ENCODE results near the gene S100A7A. TPM values are rescaled to one million over a fixed set of nuclear protein-coding genes. Genes with fewer than 3 reads are reported as not detected.

S100A7A gene
- total and polyA plus RNA-seq, 4 donors = not detected

GRCh38 chr1:153379591-153379990 is 36.7 kb upstream of the S100A7A start:
- no peak overlapping the region for H3K27ac ChIP-seq (ENCODE audit: low read depth in 1 of 2, low read length in 2 of 2)
- no peaks in the 10 kb centered on the region for H3K36me3 ChIP-seq (ENCODE audit: control insufficient read depth in 4 of 4, insufficient read depth in 3 of 4, low read depth in 1 of 4, low read length in 3 of 4)
- no peak overlapping the region for H3K9ac ChIP-seq (ENCODE audit: low read depth in 1 of 2, low read length in 2 of 2)
- no peak overlapping the region for H3K4me3 ChIP-seq (ENCODE audit: low read depth in 1 of 3, low read length in 3 of 3)
- no peak for DNase-seq (ENCODE audit: low spot score)
- WGBS = 84% methylated on average over 10 of the region's 10 CpGs
- peaks cover 0 to 5% (median 2%) of the 10 kb centered on the region in 4 donors for H3K9me3 ChIP-seq (ENCODE audit: control insufficient read depth in 4 of 4, low read length in 3 of 4)
- TF ChIP-seq HNF4G (IDR thresholded peaks at IDR 0.05) (no peak), GABPA (IDR thresholded peaks at IDR 0.05 in 1 of 2, conservative IDR thresholded peaks at IDR 0.05 in 1 of 2) (no peak), YY1 (IDR thresholded peaks at IDR 0.05) (no peak), MAX (IDR thresholded peaks at IDR 0.05) (no peak), RAD21 (IDR thresholded peaks at IDR 0.05) (no peak), RXRA (IDR thresholded peaks at IDR 0.05) (no peak), FOXA2 (IDR thresholded peaks at IDR 0.05) (no peak), ATF3 (IDR thresholded peaks at IDR 0.05) (no peak), ZBTB33 (IDR thresholded peaks at IDR 0.05) (no peak), FOXA1 (IDR thresholded peaks at IDR 0.05) (no peak), HNF4A (conservative IDR thresholded peaks at IDR 0.05) (no peak)
- TF ChIP-seq, protein P1, sequence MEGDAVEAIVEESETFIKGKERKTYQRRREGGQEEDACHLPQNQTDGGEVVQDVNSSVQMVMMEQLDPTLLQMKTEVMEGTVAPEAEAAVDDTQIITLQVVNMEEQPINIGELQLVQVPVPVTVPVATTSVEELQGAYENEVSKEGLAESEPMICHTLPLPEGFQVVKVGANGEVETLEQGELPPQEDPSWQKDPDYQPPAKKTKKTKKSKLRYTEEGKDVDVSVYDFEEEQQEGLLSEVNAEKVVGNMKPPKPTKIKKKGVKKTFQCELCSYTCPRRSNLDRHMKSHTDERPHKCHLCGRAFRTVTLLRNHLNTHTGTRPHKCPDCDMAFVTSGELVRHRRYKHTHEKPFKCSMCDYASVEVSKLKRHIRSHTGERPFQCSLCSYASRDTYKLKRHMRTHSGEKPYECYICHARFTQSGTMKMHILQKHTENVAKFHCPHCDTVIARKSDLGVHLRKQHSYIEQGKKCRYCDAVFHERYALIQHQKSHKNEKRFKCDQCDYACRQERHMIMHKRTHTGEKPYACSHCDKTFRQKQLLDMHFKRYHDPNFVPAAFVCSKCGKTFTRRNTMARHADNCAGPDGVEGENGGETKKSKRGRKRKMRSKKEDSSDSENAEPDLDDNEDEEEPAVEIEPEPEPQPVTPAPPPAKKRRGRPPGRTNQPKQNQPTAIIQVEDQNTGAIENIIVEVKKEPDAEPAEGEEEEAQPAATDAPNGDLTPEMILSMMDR (IDR thresholded peaks at IDR 0.05; ENCODE audit: low read depth, low read length, missing input control) = no peak
- peaks cover 0 to 2% (median 1%) of the 10 kb centered on the region in 4 donors for H3K27me3 ChIP-seq (ENCODE audit: control insufficient read depth in 4 of 4, insufficient read depth in 4 of 4, low read length in 3 of 4)
- H3K4me1 ChIP-seq (ENCODE audit: control insufficient read depth in 4 of 4, insufficient read depth in 4 of 4, low read length in 3 of 4) = no peaks in the 10 kb centered on the region

GRCh38 chr1:153380711-153381110 is 35.6 kb upstream of the S100A7A start:
- no peak for DNase-seq (ENCODE audit: low spot score)

More at GRCh38 chr1:153380711-153381110, 35.6 kb upstream of the S100A7A start:
- H3K4me1 ChIP-seq (ENCODE audit: control insufficient read depth in 4 of 4, insufficient read depth in 4 of 4, low read length in 3 of 4) = no peaks in the 10 kb centered on the region
- H3K27me3 ChIP-seq (ENCODE audit: control insufficient read depth in 4 of 4, insufficient read depth in 4 of 4, low read length in 3 of 4) = peaks cover 0 to 2% (median 0%) of the 10 kb centered on the region in 4 donors
- no peaks in the 10 kb centered on the region for H3K36me3 ChIP-seq (ENCODE audit: control insufficient read depth in 4 of 4, insufficient read depth in 3 of 4, low read depth in 1 of 4, low read length in 3 of 4)
- H3K9ac ChIP-seq (ENCODE audit: low read depth in 1 of 2, low read length in 2 of 2) = no peak overlapping the region
- H3K4me3 ChIP-seq (ENCODE audit: low read depth in 1 of 3, low read length in 3 of 3) = no peak overlapping the region
- TF ChIP-seq FOXA1 (IDR thresholded peaks at IDR 0.05) (no peak), HNF4G (IDR thresholded peaks at IDR 0.05) (no peak), REST (IDR thresholded peaks at IDR 0.05) (no peak), SP1 (IDR thresholded peaks at IDR 0.05) (no peak), JUND (IDR thresholded peaks at IDR 0.05) (no peak), NR2F2 (IDR thresholded peaks at IDR 0.05) (no peak), YY1 (IDR thresholded peaks at IDR 0.05) (no peak), GABPA (IDR thresholded peaks at IDR 0.05 in 1 of 2, conservative IDR thresholded peaks at IDR 0.05 in 1 of 2) (no peak), MAX (IDR thresholded peaks at IDR 0.05) (no peak), TAF1 (conservative IDR thresholded peaks at IDR 0.05) (no peak), RXRA (IDR thresholded peaks at IDR 0.05) (no peak), FOXA2 (IDR thresholded peaks at IDR 0.05) (no peak), ATF3 (IDR thresholded peaks at IDR 0.05) (no peak), ZBTB33 (IDR thresholded peaks at IDR 0.05) (no peak)
- H3K9me3 ChIP-seq (ENCODE audit: control insufficient read depth in 4 of 4, low read length in 3 of 4) = peaks cover 0 to 5% (median 2%) of the 10 kb centered on the region in 4 donors
- no peak overlapping the region for H3K27ac ChIP-seq (ENCODE audit: low read depth in 1 of 2, low read length in 2 of 2)
- 89% methylated on average over 23 of the region's 23 CpGs for WGBS
